NCI-H345 treated with DMSO at 0.1 percent for 48 hours (cell line): ENCODE data around the gene CYLD.

ENCODE experiments used
- DNase-seq: peaks from one replicate; lab custom pipeline; 2025; ENCODE audit not compliant: unreplicated experiment; lab: John Stamatoyannopoulos, UW

CYLD gene

DNA sequence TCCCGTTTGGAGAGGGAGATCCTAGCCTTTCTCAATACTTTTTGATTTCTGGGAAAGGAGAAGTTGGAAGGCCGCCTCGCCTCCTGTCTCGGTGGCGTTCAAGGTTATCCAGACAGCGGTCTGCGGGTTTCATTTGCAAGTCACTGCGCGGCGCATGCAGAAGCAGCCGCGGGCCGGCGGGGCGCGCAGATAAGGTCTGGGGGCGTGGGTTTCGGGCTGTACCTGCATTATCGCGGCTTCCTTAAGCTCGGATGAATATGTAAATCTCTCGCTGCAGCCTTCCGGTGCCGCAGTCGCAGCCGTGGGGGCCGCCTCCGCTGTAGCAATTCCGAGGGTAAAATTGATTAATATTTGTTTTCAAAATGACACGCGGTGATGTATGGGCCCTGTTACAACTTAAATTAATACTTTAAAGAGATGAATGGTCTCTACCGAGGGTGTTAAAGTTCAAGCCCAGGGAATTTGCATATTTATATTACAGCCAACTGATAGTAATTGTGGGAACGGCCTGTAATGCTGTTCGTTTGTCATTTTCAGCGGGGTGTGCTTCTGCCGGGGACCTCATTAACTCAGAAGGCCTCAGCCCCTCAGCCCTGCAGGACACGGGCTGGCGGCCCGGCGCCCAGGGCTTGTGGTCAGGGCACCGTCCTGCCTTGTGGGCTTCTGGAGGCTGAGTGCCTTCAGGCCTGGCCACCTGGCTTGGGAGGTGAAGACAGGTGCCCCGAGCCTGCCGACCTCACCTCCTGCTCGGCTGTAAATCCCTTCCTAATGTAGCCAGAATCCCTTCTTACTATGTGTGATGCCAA, 99.4 kb downstream of the CYLD start:
- DNase-seq = no peak

DNA sequence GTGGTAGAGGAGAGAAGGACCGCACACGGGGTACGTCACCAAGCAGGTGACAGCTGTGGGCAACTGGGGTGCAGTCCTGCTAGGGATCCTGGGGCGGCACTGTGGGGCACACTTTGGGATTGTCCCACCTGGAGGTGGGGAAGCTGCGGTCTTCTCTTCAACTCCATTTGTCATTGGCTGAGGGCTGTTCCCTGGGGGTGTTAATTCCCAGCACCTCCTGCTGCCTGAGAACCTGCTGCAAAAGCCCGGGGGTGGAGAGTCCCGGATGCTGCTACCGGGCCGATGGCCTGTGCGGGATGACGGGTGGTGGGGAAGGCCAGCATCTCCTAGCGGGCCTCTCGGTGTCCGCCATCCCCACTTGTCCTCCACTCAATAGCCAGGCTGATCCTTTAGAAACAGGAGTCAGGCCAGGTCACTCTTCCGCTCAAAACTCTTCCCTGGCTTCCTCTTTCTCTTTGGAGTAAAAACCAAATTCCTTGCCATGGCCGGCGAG, 100.2 kb downstream of the CYLD start:
- no peak for DNase-seq

DNA sequence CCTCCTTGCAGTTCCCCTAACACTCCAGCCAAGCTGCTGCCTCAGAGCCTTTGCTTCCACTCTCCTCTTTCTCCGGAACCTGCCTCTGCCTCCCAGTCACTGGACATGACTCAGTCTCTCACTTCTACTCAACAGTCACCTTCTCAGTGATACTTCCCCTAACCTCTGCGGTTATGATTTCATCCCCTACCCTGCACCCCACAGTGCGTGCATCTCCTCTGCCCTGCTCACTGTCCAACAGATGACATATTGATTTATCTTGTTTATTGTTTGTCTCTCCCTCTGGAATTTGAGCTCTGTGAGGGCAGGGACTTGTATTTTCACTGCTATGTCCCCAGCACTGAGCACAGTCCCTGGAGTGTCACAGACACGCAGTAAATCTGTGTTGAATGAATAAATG, 100.7 kb downstream of the CYLD start:
- no peak for DNase-seq

- DNase-seq = no peak
These were observed 103.0 kb downstream of the CYLD start for GRCh38 chr16:50844840-50845239.

DNA sequence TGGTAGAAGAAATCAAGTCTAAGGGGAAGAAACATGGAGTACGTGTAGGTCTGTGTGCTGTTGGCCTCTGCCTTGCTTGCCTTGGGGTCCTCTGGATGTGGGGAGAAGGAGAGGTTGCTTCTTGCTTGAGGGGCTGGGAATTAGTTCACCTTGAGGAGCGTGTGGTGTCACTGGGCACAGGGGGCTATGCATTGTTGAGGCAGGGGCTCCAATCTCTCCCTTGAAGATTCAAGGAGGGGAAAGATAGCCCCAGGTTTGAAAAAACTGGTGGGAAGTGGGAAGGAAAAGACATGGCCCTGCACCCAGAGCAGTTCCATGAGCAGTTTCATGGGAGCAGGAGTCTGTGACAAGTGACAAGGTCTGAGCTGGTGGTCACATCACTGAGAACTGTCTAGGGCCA, 103.4 kb downstream of the CYLD start:
- DNase-seq = no peak

DNA sequence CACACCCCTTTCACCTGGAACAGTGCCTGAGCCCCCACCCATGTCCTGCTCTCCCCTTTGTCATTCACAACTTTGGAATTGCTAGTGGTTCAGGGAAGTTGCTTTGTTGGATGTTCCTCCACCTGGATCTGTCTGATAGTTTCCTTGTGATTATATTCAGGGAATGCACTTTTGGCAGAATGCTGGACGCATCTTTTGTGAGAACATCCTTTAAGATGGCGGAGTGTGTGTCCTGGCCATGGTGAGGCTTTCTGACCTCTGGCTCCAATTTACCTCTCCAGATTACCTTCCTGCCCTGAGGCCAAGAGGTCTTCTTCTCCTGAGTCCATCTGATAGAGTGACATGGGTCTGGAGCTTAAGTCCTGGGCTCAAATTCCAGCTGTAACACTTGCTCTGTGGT, 104.6 kb downstream of the CYLD start:
- DNase-seq = no peak

DNA sequence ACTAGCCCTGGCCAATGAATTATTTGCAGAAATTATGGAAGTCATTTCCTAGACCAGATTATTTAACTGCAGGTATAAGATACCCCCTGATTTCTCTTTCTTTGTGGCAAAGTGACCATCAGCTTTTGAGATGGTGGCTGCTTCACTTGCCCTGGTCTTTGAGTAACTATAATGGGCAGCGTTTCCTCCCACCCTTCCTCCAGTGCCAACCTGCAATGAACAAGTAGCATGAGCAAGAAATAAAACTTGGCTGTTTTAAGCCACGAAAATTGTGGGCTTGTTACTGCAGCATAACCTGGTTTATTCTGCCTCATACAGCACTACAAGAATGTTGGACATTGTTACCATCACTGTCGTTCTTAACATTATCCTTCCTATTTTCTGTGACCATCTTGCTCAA, 105.3 kb downstream of the CYLD start:
- no peak for DNase-seq

DNA sequence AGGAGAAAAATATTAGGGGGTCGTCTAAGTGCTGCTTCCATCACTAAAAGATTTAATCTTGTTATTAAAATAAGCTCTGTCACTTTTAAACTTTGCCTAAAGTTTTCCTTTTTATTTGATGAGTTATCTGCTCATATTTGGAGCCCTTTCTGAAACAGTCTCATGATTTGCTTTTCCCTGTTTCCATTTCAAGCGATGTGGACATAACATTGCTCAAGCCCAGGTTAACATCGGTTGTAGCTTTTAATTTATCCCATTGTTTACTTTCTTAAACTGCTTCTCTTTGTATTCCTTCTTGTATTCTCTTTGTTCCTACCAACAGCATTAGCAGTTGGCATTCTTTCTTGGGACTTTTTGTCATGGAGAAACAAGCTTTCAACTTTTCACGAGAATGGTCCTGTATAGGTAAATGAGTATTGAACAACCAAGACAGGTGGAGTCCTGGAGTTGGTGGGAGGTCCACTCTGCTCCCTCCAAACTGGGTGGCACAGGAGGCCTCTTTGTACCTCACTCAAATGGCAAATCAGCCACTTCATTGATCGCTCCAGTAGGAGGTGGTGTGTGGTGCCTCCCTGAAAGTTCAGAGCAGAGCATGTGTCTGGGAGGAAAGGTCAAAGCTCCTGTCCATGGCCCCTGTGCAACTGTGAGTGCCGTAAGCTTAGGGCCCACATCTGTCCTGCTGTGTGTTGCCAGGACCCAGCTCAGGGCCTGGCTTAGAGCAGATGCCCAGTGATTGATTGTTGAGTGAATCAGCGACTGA, 107.0 kb downstream of the CYLD start:
- DNase-seq = no peak
